NCI-H1436 (cell line): ENCODE results near the gene CACNG8.

ENCODE experiments used
- DNase-seq: peaks from one replicate; lab custom pipeline; 2025; lab: John Stamatoyannopoulos, UW

Gene CACNG8

DNA sequence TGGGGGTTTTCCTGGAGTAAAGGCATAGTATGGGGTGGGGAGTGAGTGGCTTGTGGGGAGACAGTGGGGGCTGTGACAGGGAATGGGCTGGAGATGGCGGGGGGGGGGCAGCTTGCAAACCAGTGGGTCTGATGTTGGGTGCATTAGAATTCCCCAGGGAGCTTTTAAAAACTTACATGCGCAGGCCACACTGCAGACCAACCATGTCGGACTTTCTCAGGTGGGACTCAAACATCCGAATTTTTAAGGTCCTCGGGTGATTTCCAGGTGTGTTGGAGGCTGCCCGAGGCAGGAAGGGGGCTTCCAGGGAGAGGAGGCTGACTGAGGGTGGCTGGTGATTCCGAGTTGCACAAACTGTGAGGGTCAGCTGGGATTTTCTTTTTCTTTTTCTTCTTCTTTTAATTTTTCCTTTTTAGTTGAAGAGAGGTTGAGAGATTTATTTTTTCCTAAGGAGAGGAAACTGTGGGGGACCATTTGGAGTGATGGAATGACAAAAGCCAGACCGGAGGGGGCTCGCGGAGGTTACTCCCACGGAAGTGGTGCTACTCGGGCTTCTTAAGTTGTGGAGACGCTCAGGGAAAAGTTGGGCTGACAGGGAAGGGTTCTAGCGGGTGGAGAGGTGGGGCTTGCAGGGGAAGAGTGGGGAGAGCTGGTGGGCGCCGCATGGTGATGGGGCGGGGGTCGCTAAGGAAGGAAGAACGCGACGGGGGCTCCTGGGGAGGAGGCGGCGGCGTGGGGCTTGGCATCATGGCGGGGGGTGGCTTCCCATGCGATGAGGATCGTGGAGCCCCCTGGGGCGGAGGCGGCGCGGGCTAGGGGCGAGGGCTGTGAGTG, 997 bp upstream of the CACNG8 start:
- no peak for DNase-seq

DNA sequence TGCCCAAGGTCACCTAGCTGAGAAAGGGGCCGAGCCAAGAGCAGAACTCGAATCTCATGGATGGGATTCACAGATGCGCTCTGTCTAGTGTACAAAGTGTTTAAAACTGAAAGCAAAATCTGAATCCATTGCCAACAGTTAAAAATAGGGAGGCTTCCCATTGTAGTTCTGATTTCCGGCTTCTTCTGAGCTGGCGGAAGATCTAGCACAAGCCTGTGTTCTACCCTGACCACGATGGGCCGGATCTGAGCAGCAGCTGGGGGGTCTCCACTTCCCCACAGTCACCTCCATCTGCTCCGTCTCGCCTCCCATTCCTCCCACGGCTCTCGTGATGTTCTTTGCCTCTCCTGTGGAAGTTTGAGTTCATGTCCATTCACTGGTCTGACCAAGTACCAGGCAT, 2.4 kb downstream of the CACNG8 start:
- DNase-seq, result no peak

DNA sequence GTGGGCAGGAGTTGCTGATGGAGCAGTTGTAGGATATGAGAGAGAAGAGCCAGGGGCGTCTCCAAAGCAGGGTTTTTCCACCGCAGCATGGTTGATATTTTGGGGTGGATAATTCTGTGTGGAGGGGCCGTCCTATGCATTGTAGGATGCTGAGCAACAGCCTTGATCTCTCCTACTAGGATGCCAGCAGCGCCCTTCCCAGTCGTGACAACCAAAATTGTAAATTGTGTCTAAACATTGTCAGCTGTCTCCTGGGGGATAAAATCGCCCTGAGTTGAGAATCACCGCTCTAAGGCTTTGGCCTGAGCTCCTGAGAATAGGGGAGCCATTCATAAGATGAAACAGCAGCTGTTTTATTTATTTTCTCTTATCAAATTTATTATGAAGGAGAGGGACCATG, 4.2 kb downstream of the CACNG8 start:
- DNase-seq, result no peak

DNA sequence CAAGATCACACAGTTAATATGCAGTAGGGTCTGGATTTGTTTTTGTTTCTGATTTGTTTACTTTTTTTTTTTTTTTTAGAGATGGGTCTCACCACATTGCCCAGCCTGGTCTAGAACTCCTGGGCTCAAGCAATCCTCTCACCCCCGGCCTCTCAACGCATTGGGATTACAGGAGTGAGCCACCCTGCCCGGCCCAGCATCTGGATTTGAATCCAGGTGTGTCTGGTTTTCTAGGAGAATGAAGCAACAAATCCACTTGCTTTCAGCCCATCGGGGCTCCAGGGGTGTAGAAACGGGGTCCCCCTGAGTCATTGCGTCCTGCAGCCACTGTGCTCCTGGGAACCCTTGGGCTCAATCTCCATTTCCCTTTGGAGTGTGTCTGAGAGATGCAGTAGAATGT, 6.6 kb downstream of the CACNG8 start:
- DNase-seq, result no peak

DNA sequence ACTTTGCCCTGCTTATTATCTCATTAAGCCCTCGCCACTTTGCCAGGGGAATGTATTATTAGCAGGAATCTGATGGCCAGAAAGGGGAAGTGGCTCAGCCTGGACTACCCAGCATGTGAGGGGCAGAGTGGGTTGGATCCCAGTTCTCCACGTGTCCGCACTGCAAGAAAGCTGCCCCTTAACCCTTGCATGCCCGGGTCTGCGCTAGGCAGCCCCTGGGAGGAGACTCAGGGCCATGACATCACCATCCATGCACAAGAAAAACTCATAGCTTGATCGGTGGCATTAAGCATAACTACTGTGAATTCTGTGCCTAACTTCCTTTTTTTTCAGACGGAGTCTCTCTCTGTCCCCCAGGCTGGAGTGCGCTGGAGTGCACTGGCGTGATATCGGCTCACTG, 8.9 kb downstream of the CACNG8 start:
- DNase-seq, result no peak

DNA sequence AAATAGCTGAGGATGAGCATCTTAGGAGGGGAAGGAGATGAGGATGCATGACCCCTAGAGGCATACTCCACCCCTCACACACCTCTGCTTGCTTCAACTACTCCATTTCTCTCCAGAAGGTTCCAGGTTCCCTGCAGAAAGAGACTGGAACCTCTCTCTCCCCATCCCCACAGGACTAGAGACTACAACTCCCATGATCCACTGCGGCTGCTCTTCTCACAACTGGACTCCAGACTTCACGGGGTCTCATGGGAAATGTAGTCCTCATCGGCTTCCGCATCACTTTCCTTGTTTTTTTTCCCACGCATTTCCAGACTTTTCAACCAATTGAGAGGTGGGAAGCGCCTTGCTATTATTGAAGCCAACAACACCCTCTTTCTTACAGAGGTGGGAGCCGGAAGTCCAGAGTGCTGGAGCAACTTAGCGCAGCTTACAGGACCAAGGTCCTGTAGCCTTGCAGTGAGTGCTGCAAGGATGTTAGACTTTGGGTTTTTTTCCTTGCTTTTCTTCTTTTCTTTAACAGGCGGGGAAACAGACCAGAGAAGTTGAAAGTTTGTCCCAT, 14.8 kb downstream of the CACNG8 start:
- peak; percentile 50 for DNase-seq

DNA sequence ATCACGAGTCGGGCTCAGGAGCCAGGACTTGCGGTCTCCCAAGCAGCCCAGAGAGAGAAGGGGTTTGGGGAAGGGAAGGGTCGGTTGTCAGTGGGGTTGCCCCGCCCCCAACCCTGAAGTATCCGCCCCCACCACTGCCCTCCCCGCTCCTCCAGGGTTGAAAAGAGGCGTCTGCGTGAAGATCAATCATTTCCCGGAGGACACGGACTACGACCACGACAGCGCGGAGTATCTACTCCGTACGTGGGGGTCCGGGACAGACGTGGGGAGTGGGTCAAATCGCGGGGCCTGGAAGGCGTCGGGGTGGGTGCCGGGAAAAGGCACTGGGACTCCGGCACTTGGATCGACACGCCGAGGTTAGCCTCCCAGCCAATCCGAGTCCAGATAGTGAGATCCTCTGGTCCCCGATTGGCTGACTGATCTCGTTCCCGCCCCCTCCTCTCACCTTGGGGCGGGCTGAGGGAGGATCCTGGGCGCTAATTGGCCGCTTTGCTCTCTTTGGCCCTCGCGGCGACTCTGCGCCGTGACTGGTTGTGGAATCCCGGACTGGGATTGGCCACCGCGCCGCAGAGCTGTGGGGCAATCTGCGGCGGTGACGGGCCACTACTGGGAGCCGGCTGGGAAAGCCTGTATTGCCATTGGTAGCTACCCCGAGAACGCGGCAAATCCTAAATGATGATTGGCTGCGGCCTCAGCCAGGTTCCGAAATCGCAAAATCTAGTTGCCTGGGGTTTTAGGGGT, 15.4 kb downstream of the CACNG8 start:
- no peak for DNase-seq

DNA sequence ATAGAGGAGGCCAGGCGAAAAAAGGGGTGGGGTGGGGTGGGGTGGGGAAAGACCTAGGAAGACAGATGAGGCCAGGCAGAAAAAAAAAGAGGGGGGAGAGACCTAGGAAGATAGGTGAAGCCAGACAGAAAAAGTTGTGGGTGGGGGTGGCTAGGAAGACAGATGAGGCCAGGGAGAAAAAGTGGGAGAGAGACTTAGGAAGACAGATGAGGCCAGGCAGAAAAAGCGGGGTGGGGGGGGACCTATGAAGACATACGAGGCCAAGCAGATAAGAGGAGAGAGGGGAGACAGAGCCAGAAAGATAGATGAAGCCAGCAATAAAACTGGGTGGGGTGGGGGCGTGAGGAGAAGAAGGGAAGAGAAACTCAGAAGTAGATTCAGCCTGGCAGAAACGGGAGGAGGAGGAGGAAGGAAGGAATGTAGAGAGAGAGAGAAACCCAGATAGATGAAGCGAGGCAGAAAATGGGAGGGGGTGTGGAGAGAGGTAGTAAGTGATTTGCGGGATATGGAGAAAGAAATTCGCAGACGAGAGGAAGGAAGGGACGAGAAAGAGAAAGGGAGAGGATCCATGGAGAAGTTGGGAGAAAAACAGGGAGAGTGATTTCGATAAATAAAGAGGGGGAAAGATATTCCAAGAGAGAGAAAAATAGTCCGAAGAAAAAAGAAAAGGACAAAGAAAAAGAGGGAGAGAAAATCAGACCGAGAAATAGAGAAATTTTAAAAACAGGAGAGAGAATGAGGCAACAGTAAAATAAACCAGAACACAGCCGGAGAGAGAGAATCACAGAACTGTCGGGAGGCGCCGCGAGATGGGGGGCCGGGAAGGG, 16.5 kb downstream of the CACNG8 start:
- no peak for DNase-seq

DNA sequence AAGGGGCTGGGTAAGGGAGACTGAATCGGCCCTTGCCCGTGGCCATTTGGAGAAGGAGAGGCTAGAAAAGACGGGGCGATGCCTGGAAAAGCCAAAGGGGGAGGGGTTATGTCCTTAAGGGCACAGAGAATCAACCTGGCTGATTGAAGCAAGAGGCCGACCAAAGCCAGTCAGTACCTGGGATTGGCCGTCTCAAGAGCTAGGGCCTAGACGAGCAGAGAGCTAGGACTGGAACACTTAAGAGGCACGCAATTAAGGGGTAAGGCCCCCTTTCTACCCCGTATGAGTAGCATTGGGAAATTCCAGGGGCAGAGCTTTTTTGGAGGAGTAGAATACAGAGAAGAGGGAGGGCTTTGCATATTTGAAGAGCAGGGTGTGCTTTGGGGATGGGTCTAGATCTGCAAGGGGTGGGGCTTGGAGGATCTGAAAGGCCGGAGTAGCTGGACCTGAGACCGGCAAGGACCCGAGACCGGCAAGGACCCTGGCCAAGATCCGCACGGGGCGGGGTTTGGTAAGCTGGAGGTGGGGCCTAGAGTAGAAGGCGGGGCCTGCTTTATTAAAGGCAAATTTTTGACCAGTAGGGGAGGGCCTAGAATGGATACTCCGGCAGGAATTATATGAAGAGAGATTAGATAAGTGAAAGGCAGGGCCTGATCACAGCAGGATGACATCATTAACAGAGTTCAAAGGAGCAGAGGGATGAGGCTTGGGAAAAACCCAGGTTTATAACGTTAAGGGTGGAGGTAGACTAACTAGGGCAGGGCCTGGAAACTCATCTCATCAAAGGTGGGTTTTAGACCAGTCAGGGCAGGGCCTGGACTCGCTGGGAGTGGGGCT, 18.0 kb downstream of the CACNG8 start:
- DNase-seq, result no peak

DNA sequence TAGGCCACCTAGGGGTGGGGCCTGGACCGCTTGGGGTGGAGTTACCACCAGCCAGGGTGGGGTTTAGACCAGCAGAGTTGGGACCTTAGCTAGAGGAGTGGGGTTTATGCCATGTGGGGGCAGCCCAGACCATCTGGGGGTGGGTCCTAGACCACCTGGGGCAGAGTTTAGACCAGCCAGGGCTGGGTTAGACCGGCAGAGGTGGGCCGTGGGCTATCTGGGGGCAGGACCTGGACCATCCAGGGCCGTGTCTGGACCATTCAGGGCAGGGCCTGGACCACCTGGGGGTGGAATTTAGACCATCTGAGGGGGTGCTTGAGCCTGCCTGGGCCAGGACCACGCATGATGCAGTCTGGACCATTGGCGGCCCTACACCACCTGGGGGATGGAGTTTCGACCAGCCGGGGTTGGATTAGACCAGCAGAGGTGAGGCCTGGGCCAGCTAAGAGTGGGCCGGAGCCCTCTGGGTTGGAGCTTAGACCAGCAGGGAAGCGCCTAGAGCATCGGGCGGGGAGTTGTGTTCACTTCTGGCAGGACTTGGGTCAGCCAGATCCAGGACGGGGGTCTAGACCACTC, 18.7 kb downstream of the CACNG8 start:
- DNase-seq, result no peak

DNA sequence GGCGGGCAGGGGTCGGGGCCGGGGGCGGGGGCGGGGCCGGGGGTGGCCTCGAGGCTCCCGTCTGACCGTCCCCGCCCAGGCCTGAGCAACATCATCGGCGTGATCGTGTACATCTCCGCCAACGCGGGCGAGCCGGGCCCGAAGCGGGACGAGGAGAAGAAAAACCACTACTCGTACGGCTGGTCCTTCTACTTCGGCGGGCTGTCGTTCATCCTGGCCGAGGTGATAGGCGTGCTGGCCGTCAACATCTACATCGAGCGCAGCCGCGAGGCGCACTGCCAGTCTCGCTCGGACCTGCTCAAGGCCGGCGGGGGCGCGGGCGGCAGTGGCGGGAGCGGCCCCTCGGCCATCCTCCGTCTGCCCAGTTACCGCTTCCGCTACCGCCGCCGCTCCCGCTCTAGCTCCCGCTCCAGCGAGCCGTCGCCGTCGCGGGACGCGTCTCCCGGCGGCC, 19.3 kb downstream of the CACNG8 start:
- no peak for DNase-seq

DNA sequence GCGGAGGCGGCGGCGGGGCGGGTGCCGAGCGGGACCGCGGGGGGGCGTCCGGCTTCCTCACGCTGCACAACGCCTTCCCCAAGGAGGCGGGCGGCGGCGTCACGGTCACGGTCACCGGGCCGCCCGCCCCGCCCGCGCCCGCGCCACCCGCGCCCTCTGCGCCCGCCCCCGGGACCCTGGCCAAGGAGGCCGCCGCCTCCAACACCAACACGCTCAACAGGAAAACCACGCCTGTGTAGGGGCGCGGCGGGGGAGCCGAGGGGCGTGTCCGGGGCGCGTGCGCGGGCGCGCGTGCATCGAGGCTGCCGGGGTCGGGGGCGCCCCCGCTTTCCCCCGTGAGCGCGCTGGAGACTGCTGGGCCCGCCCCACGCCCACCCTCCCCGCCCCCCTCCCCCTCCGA, 19.9 kb downstream of the CACNG8 start:
- DNase-seq, result no peak

DNA sequence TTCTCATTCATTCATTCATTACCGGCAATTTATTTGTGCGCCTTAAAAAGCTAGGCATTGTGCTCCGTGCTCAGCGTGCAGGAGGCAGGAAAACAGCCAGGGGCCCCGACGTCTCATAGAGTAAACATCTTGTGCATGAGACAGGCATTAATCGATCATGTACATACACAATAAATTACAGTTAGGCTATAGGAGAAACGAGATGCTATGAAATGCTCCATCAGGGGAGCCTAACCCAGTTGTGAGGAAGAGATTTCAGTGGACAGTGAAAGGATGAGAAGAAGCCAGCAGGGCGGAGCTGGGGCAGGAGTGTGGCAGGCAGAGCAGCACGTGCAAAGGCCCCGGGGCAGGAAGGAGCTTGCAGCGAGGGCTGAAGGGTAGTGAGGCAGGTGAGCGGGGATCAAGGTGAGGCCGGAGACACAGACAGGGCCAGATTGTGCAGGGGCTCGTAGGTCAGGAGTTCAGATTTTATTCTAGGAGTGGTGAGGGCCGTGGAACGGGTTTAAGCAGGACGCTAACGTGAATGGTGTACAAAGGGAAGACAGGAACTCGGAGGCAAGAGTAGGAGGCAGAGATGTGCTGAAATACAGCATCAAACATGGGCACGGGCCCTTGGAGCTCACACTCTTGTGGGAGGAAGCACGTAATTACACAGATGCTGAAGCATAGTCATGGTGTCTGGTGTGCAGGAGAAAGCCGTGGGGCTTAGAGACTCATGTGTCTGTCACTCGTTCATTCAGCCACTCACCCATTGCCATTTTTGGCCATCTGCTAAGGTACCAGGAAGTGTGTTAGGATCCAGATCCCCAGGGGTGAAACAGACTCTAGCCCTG, 20.9 kb downstream of the CACNG8 start:
- no peak for DNase-seq

DNA sequence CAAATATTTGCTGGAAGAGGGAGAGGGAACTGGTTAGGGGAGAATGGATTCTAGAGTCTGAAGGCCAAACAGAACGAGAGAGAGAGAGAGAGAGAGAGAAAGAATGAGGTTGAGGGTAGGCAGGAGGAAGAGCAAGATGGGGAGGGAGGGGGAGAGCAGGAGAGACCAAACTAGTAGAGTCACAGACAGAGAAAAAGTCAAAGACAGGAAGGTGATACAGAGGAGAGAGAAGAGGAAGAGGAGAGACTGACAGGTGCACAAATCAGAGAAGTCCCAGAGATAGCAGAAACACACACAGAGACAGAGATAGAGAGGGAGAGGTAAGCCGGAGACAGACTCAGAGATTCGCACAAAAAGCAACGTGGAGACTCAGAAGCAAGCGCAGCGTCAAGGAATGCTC, 23.1 kb downstream of the CACNG8 start:
- no peak for DNase-seq

DNA sequence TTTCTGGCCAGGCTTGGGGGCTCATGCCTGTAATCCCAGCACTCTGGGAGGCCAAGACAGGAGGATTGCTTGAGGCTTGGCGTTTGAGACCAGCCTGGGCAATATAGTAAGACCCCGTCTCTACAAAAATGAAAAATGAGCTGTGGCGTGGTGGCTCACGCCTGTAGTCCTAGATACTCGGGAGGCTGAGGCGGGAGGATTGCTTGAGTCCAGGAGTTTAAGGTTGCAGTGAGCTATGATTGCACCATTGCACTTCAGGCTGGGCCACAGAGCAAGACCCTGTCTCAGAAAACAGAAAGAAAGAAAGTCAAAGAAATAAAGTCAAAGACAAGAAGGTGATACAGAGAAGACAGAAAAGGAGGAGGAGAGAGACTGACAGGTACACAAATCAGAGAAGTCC, 26.2 kb downstream of the CACNG8 start:
- DNase-seq, result no peak

DNA sequence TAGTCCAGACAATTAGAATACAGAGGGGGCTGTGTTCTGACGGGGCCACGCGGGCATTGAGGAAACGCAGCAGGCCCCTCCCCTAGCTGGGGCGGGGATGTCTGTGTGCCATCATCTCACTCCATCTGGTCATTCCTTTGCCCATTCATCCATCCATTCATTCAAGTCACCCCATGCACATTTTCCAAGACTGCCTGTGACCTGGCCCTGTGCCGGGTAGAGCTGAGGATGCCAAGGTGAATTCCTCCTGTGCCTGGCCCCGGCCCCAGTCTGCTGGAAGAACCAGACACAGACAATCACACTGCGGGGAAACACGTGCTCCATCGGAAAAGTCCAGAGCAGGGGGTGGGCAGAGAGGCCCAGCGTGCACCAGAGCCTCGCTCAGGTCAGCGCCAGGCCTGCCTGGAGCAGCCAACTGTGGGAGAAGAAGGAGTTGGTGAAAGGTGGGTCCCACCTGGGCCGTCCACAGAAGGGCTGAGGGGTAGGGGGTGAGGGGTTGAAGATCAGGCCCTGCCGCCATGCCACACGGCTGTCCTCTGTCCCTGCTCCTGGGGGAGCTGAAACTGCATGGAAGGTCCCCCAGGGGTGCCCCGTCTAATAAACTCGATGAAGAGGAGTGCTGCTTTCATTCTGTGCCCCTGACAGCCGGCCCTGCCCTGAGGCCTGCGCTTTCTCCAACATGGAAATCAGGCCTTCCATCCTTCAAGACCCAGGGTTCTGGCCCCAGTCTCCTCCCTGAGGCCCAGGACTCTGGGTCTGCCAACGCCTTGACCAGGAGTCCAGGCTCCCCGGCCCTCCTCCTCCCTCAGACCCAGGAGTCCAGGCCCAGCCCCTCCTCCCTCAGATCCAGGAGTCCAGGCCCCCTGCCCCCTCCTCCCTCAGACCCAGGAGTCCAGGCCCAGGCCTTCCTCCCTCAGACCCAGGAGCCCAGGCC, 27.1 kb downstream of the CACNG8 start:
- DNase-seq, result no peak

DNA sequence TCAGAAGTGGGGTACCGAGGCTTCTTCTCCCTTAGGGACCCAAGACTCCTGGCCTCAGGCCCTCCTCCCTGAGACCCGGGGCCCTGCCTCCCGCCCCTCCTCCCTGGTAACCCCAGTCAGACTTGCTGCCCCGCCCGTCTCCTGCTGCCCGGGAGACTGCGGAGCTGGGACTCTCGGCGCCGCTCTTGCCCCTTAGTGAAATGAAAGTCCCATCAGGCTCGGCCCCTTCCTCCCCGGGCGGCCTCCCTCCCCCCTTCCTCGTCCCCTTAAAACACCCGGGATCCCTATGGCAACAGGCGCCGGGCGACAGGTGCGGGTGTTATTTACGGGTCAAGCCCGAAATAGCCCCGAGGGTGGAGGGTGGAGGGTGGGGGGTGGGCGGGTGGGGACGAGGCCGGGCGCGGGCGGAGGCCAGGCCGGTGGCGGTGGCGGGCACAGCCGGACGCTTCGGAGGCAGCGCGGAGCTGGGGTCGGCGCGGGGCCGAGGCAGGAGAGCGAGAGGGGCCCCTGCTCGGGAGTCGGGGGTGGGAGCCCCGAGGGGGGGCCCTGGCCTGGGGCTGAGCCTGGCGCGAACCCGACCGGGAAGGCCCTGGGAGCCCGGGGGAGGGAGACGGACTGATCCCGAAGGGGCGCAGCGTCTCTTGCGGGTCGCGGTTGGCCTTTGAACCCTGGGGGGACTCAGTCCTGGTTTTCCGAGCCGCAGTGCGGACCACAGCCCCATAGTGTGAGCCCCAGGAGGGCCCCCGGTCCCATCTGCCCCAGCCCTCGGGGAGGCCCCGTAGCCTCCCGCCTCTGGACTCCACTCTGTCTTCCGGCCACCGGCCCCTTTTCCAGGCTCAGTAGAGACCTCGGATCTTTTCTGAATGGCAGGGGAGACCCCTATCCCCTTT, 28.7 kb downstream of the CACNG8 start, which contains the start of gene CACNG6:
TSS of gene CACNG6 (plus strand) at position 414 of the 890 bp plus-strand sequence. CDS start 1,241 bp downstream, outside the sequence.
- peak; percentile 17 for DNase-seq

DNA sequence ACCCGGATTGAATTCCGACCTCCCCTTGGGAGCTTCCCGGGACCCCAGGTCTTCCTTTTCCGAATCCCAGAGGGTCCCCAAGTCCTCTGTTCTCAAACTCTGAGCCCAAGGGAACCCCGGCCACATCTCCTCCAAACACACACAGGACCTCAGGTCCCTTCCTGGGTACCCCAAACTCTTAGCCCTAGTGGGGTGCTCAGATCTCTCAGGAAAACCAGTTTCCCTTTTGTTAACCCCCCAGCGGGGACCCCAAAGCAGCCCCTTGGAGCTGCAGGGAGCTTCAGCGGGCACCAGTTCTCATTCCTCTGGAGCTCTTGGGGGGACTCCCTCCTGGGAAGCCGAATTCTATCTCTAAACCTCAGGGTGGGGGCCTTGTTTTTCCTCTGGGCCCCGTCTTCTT, 29.5 kb downstream of the CACNG8 start:
- DNase-seq, result no peak
